HG03139 (cell line): ENCODE measurements around the gene RALGAPA1.
"Not testable (repeated sequence)": the region's sequence is repeated elsewhere in the genome, so short reads cannot be mapped to it uniquely, and the experiment has no call there.

Experiments used
- ATAC-seq: cut with Tn5 transposase; IDR thresholded peaks from one replicate; pipeline ENCODE4 v1.9.1; 2021; ENCODE audit not compliant: unreplicated experiment

The RALGAPA1 gene

GRCh38 chr14:35822501-35822900 is 13.4 kb upstream of the RALGAPA1 start:
- ATAC-seq = no peak

- no peak for ATAC-seq
These were observed 12.7 kb upstream of the RALGAPA1 start for GRCh38 chr14:35821564-35822411.

DNA sequence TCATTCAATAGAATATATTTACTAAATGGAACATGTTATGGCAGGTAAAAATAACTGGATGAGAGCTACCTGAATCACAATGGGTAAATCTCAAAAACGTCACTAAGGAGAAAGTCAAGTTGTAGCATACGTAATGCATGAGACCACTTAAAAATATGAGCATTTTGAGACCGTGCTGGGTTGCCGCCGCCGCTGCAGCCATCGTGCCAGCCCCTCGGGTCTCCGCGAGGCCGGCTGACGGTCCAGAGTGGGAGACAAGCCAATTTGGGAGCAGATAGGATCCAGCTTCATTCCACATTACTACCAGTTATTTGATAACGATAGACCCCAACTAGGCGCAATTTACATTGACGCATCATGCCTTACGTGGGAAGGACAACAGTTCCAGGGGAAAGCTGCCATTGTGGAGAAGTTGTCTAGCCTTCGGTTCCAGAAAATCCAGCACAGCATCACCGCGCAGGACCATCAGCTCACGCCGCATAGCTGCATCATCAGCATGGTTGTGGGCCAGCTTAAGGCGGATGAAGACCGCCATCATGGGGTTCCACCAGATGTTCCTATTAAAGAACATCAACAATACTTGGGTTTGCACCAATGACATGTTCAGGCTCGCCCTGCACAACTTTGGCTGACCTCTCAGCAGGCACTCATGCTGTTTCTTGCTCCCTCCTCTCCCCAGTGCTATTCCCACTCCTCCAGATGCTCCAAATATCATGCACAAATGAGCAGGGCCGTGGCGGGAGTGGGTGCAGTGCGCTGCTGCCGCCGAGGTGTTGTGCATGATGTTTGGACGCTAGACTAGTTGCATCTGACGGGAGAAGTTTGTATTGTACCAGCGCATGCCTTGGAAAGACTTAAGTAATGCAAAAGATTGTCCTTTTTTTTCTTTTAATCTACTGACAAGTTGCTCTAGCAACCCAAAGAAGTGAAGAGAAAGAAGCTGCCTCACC is 10.8 kb upstream of the RALGAPA1 start:
- ATAC-seq = no peak

DNA sequence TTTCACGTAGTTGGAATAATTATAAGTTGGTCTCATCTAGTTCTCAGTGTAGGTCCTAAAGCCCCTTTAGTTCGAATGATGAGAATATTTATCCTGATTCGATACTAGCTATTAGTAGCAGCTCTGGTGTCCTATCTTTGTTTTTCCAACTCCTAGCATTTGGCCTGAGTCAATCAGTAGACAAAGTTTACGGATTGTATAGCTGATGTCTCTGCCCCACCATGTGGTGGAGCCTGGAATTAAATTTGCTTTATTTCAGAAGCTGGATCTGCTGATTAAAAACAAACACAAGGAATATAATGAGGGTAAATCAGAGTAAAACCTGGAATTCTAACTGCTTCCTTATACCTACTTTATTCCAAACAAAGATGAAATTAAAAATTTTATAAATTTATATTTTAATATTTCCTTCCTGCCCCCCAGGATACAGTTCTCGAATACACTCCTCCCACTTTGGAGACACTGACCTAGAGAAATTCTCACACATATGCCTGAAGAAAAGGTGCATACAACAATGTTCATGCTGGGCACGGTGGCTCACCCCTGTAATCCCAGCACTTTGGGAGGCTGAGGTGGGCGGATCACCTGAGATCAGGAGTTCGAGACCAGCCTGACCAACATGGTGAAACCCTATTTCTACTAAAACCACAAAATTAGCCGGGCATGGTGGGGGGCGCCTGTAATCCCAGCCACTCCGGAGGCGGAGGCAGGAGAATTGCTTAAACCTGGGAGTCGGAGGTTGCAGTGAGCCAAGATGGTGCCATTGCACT is 9.4 kb upstream of the RALGAPA1 start:
- no peak for ATAC-seq

- ATAC-seq = no peak
These were observed 5.4 kb upstream of the RALGAPA1 start for GRCh38 chr14:35814371-35815005.

DNA sequence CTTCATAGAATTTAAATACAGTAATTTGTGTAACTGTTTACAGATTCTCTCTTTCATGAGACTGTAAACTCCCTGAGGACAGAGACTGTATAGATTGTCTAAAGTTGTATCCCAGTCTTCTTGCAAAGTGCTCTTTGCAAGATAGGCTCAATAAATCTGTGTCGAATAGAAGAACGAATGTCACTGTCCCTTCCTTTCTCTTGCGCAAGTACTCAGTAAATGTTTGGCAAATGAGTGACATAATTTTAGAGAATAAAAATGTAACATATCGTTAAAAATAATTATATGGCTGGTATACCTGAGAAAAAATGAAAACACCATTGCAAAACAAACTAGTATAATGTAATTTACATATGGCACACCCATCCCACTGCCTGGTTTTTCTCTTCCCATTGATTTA is 1.9 kb upstream of the RALGAPA1 start:
- ATAC-seq = no peak

DNA sequence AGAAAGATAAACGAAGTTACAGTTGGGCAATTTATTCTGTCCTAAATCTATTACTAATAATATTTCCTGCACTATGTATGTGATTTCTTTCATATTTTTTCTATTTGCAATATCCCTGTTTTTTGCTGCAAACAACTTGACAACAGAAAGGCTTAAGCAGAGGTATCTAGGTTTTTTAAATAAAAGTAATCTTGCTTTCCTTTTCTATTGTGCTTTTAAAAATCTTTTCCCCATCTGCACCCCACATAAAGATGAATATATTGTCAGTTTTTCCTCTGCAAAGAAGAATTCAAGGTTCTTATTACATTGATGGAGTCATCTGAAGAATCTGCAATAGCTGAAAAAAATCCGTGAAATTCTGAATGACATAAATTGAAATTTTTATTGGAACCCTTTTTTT is 502 bp upstream of the RALGAPA1 start:
- no peak for ATAC-seq

- no peak for ATAC-seq
These were observed 938 bp downstream of the RALGAPA1 start for GRCh38 chr14:35808076-35808637.

GRCh38 chr14:35807131-35807961 is 1.7 kb downstream of the RALGAPA1 start:
- no peak for ATAC-seq

DNA sequence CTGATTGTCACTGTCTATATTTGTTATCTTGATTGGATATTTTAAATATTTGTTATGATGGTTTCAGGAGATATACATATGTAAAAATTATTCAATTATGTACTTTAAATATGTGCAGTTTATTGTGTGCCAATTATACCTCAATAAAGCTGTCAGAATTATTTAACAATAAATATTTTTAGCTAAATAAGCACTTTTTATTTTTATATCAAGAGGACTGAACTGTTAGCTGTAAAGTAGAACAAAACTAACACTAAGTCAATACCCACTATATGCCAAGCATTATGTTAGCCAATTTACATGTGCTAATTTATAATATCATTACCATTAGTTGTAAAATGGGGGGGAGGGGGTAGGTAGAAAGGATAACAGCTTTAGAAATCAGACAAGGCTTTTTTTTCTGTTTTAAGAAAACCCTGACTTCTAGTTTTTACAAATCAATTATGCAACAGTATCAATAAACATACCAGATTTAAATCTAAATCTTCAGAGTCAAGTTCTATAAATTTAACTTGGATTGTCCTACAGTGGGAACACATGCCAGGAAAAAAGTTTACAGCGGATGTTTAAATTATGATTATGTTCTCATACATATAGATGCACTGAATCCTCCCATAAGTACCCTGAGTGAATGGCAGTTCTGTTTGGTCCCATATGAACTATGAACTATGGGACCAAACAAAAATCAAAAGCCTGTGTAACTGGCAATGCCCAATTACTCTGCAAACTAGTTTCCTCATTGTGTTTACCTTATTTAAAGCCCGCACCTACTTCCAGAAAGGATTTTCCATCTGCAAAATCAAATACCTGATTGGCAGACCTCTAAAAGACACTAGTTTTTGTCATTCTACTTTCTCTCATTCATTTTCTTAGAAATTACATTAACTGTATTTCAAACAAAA is 2.8 kb downstream of the RALGAPA1 start:
- no peak for ATAC-seq

DNA sequence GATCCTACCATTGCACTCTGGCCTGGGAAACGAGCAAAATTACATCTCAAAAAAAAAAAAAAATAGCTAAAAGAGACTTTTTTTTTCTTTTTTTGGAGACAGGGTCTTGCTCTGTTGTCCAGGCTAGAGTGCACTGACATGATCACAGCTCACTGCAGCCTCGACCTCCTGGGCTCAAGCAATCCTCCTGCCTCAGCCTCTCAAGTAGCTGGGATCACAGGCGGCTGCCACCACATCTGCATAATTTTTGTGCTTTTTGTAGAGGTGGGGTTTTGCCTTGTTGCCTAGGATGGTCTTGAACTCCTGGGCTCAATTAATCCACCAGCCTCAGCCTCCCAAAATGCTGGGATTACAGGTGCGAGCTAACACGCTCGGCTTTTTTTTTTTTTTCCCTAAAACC is 11.3 kb downstream of the RALGAPA1 start:
- no peak for ATAC-seq

DNA sequence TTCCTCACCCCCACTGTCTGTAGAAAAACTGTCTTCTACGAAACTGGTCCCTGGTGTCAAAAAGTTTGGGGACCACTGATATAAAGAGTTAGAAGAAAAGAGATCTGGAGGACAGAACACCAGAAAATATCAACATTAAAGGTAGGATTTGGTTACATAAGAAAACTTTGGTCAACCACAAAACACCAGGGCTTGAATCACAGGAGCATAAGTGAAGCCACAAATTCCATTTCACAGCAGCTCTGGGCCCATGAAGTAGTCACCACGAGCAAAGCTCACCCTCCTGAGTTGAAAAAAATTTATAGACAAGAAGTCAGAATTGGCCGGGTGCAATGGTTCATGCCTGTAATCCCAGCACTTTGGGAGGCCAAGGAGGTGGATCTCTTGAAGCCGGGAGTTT is 19.4 kb downstream of the RALGAPA1 start:
- no peak for ATAC-seq

GRCh38 chr14:35786856-35787255 is 22.2 kb downstream of the RALGAPA1 start:
- no peak for ATAC-seq

- ATAC-seq = no peak
These were observed 25.4 kb downstream of the RALGAPA1 start for GRCh38 chr14:35783699-35784098.

DNA sequence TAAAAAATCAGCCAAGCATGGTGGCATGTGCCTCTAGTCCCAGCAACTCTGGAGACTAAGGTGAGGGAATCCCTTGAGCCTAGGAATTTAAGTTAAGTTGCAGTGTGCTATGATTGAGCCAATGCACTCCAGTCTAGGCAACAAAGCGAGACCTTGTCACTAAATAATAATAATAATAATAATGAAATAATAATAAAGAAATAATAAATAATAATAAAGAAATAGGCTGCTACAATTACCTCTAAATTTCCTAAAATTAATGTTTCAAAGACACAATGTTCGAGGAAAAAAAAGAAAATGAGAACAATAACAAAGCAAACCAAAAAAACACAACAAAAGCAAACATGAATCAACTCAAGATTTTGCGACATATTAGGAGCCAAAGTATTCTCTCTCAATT is 29.7 kb downstream of the RALGAPA1 start:
- no peak for ATAC-seq

- not testable (repeated sequence) for ATAC-seq
These were observed 31.5 kb downstream of the RALGAPA1 start for GRCh38 chr14:35777550-35777949.

- ATAC-seq = no peak
These were observed 32.3 kb downstream of the RALGAPA1 start for GRCh38 chr14:35776823-35777222.

DNA sequence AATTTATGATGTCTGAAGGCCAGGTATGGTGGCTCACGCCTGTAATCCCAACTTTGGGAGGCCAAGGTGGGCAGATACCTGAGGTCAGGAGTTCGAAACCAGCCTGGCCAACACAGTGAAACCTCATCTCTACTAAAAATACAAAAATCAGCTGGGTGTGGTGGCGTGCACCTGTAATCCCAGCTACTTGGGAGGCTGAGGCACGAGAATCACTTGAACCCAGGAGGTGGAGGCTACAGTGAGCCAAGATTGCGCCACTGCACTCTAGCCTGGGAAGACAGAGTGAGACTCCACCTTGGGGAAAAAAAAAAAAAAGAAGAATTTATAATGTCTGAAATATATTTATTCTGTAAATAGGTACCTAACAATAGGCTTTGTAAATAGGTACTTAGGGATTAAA is 33.0 kb downstream of the RALGAPA1 start:
- not testable (repeated sequence) for ATAC-seq
